ENCODE data around the gene CCNY.

CCNY gene

DNA sequence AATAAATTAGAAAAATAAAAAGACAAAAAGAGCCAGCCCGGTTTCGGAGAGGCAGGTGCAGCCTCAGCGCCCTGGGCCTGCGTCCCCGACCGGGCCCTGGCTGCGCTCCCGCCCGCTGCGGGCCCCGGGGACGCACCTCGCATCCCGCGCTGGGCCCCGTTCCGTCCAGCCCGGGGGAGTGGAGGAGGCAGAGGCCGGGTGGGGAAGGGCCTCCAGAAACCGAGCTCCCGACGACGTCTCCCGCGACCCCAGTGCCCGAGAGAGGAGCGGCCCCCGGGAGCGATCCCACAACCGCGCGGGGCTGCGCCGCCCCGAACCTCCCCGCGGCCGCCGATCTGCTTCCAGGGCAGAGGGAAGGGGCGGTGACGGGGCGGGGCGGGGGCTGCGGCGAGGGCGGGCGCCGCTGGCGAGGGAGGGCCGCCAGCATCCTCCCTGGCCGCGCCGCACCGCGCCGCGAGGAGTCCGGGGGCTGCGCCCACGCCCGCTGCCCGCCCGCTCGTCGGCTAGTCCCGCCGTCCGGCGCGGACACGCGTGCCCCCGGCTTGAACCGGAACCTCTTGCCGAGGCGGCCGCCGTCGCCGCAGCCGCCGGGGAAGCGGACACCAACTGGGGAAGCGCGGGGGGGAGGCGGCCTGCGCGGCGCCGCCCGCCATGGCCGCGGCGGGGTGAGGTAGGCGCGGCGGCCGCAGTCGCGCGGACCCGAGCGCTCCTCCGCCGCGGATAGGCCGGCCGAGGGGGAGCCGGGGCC lies at the start of gene CCNY:
Gene CCNY (plus strand): TSS at position 426 of the 748 bp plus-strand sequence. CDS start 545 bp downstream, outside the sequence.
- H3K27ac ChIP-seq: peak within 1 kb of the TSS; percentile 83
- TF ChIP-seq, protein P1, sequence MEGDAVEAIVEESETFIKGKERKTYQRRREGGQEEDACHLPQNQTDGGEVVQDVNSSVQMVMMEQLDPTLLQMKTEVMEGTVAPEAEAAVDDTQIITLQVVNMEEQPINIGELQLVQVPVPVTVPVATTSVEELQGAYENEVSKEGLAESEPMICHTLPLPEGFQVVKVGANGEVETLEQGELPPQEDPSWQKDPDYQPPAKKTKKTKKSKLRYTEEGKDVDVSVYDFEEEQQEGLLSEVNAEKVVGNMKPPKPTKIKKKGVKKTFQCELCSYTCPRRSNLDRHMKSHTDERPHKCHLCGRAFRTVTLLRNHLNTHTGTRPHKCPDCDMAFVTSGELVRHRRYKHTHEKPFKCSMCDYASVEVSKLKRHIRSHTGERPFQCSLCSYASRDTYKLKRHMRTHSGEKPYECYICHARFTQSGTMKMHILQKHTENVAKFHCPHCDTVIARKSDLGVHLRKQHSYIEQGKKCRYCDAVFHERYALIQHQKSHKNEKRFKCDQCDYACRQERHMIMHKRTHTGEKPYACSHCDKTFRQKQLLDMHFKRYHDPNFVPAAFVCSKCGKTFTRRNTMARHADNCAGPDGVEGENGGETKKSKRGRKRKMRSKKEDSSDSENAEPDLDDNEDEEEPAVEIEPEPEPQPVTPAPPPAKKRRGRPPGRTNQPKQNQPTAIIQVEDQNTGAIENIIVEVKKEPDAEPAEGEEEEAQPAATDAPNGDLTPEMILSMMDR (conservative IDR thresholded peaks at IDR 0.05): no peak

DNA sequence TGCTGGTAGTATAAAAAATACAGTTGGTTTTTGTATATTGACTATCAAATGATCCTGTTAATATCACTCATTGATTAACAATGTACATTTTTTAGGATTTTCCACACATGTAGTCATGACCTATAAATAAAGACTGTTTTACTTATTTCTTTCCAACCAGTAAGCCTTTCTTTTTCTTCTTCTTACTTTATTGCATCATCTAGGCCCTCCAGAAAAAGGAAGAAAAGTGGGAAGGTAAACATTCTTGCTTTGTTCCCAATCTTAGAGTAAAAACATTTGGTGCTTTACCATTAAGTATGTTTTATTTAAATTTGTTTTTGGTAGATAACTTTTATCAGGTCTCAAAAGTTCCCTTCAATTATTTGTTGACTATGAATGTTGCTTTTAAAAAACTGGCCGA lies 47.1 kb upstream of the CCNY start:
- H3K27ac ChIP-seq: no peak overlapping the region
- TF ChIP-seq, protein P1 (conservative IDR thresholded peaks at IDR 0.05): no peak

DNA sequence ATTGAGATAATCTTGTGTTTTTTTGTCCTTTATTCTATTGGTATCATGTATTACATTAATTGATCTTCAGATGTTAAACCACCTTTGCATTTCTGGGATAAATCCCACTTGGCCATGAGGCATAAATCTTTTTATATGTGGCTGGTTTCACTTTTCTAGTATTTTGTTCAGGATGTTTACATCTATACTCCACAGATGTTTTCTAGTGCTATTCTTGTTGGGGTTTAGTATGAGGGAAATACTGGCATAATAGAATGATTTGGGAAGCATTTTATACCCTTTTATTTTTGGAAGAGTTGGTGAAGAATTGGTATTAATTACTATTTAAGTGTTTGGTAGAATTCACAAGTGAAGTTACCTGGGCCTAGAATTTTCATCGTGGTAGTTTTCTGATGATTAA lies 41.8 kb upstream of the CCNY start:
- TF ChIP-seq, protein P1 (conservative IDR thresholded peaks at IDR 0.05): no peak
- no peak overlapping the region for H3K27ac ChIP-seq

DNA sequence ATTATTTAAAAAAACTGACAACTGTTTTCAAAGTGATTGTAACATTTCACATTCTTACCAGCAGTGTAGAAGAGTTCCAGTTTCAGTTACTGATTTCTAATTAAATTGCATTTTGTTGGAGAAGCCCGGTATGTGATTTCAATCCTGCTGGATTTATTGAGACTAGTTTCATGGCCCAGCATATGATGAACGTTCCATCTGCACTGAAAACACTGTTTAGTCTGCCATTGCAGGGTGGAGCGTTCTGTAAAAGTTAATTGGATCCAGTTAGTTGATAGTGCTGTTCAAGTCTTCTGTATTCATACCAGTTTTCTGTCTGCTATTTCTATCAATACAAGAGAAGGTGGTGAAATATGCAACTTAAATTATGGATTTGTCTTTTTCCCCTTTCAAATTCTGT lies 37.3 kb upstream of the CCNY start:
- H3K27ac ChIP-seq: no peak overlapping the region
- TF ChIP-seq, protein P1 (conservative IDR thresholded peaks at IDR 0.05): no peak

DNA sequence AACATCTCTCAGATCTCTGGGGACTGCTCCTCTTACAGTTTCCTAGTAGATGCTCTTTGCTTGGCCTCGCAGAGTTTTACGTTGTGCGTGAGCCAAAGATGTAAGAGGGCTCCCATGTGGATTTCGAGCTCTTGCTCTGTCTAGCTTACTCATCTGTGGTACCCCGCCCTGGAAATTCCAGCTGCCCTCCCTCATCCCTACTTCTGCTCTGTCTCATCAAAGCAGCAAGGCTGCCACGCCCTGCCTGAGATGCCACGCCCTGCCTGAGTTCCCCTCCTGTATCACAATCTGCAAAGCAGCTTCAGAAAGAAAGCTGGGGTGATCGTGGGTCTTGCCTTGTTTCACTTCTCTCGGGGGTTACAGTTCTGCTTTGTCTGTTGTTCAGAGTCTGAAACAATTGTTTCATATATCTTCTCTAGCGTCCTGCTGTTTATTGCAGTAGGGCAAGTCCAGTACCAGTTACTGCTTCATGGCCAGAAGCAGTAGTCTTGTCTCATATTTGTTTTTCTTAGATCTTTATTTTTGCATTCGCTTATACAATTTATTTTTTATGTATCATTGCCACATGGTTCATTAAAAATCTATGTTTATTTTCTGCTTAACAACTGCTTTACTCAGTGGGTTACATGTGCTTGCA lies 36.1 kb upstream of the CCNY start:
- no peak overlapping the region for H3K27ac ChIP-seq
- TF ChIP-seq, protein P1 (conservative IDR thresholded peaks at IDR 0.05): no peak

DNA sequence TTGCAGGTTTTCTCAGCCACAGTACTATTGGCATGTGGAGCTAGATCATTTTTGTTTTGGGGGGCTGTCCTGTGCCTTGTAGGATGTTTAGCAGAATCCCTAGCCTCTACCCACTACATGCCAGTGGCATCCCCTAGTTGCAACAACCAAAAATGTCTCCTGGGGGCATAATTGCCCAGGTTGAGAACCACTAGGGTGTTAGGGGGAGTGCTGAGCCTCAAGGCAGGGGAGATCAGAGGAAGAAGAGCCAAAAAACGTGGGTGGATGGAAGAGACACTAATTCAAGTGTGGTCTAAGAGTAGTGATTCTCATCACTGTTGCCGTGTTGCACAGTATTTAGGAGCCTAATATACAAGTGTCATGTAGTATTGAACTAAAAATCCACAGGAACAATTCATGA lies 31.7 kb upstream of the CCNY start:
- no peak overlapping the region for H3K27ac ChIP-seq
- TF ChIP-seq, protein P1 (conservative IDR thresholded peaks at IDR 0.05): no peak

DNA sequence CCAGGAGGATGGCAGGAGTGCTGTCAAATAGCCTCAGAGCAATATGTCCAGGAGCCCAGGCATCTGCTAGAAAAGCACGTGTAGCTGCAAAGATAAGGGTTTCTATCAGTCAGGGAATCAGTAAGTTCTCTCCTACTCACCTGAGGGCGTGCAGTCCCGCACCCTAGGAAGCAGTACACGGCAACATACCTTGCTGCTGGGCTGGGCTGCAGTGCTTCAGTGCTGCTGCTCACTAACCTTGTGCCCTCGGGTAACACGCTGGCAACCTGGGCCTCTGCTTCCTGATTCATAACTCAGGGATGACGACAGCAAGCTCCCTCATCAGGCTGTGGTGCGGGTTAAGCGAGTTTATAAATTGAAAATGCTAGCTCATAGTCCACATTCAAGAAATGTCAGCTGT lies 29.5 kb upstream of the CCNY start:
- peak overlapping the region; percentile 9 for H3K27ac ChIP-seq
- TF ChIP-seq, protein P1 (conservative IDR thresholded peaks at IDR 0.05): no peak
